B cell (primary cell): ENCODE data around the gene AP2M1.

Experiments used
- EZH2 ChIP-seq: IDR thresholded peaks from 2 replicates; pipeline ENCODE4 v1.6.1; 2012; ENCODE audit warnings: borderline replicate concordance, low read depth, mild to moderate bottlenecking, moderate library complexity, low read length; ENCODE audit not compliant: insufficient read depth, poor library complexity, severe bottlenecking
- TF ChIP-seq, protein P1 (sequence below): fragments of 200-600 bp; IDR thresholded peaks from one replicate; pipeline ENCODE4 v1.8.0; 2022; ENCODE audit warnings: antibody characterized with exemption, mild to moderate bottlenecking

GRCh38 chr3:184231671-184232070 is 57.0 kb downstream of the AP2M1 start:
- TF ChIP-seq, protein P1, sequence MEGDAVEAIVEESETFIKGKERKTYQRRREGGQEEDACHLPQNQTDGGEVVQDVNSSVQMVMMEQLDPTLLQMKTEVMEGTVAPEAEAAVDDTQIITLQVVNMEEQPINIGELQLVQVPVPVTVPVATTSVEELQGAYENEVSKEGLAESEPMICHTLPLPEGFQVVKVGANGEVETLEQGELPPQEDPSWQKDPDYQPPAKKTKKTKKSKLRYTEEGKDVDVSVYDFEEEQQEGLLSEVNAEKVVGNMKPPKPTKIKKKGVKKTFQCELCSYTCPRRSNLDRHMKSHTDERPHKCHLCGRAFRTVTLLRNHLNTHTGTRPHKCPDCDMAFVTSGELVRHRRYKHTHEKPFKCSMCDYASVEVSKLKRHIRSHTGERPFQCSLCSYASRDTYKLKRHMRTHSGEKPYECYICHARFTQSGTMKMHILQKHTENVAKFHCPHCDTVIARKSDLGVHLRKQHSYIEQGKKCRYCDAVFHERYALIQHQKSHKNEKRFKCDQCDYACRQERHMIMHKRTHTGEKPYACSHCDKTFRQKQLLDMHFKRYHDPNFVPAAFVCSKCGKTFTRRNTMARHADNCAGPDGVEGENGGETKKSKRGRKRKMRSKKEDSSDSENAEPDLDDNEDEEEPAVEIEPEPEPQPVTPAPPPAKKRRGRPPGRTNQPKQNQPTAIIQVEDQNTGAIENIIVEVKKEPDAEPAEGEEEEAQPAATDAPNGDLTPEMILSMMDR, result no peak
- no peak for TF ChIP-seq EZH2
